C4-2B (cell line): ENCODE measurements around the gene ZNF407.
"Not testable (repeated sequence)": the region's sequence is repeated elsewhere in the genome, so short reads cannot be mapped to it uniquely, and the experiment has no call there.

Experiments used
- H3K27ac ChIP-seq: fragments of 450-650 bp; 2 replicates; pipeline ENCODE4 v1.5.1; 2017
- ZFX ChIP-seq: fragments of 450-650 bp; IDR thresholded peaks from 2 replicates; pipeline ENCODE4 v1.6.1; 2017
- TF ChIP-seq, protein P1 (sequence below): fragments of 450-650 bp; conservative IDR thresholded peaks from 2 replicates; pipeline ENCODE4 v1.5.1; 2017; ENCODE audit warnings: mild to moderate bottlenecking

ZNF407 gene

DNA sequence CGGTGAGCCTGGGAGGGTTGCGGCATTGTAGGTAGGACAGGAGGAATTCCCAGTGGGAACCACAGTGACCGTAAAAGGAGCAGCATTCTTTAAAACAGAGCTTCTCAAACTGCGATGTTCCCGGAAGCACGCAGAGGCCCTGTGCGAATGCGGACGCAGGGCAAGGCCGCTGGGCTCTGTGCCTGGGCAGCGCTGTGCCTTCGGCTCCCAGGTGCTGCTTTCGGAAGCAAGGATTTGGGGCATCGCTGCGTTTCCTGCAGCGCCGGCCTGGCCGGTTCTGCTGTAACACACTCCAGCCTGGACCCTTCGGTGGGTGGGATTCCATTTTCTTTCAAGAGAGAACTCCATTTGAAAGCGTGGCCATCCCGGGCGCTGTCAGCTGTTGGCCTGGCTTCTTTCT is 492.7 kb downstream of the ZNF407 start:
- no peak overlapping the region for H3K27ac ChIP-seq
- TF ChIP-seq, protein P1, sequence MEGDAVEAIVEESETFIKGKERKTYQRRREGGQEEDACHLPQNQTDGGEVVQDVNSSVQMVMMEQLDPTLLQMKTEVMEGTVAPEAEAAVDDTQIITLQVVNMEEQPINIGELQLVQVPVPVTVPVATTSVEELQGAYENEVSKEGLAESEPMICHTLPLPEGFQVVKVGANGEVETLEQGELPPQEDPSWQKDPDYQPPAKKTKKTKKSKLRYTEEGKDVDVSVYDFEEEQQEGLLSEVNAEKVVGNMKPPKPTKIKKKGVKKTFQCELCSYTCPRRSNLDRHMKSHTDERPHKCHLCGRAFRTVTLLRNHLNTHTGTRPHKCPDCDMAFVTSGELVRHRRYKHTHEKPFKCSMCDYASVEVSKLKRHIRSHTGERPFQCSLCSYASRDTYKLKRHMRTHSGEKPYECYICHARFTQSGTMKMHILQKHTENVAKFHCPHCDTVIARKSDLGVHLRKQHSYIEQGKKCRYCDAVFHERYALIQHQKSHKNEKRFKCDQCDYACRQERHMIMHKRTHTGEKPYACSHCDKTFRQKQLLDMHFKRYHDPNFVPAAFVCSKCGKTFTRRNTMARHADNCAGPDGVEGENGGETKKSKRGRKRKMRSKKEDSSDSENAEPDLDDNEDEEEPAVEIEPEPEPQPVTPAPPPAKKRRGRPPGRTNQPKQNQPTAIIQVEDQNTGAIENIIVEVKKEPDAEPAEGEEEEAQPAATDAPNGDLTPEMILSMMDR, result no peak
- TF ChIP-seq ZFX, result no peak

DNA sequence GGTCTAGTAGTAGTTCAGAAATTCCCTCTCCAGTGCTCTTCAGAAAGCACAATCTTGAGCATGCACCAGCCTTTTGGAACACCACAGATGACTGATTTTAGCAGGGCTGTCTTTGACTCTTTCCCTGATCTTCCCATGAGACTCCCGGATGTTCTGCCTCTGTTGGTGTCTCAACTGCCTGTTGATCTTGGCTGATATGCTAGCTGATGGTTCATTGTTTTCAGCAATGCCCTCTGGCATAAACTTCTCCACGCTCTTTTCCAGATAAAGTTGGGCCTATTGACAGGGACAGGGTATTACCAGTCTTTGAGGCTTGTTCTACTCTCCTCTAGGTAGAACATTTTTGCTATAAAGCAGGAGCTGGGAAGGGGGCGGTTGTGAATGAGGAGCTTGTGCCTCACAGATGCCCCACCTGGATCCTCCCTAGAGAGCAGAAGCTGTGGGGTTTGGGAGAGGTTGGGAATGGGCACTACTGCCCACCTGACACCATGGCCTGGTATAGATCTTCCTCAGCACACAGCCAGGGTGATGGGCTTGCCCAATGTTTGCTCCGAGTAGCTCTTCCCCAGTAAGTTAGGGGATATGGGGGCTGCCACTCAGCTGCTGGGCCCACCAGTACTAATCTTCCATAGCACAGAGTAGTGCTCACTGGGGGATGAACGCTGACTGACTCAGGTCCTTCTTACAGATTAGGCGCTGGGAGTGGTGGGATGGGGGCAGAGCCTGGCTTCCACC is 500.0 kb downstream of the ZNF407 start:
- no peak overlapping the region for H3K27ac ChIP-seq
- TF ChIP-seq ZFX, result no peak
- TF ChIP-seq, protein P1, result no peak

DNA sequence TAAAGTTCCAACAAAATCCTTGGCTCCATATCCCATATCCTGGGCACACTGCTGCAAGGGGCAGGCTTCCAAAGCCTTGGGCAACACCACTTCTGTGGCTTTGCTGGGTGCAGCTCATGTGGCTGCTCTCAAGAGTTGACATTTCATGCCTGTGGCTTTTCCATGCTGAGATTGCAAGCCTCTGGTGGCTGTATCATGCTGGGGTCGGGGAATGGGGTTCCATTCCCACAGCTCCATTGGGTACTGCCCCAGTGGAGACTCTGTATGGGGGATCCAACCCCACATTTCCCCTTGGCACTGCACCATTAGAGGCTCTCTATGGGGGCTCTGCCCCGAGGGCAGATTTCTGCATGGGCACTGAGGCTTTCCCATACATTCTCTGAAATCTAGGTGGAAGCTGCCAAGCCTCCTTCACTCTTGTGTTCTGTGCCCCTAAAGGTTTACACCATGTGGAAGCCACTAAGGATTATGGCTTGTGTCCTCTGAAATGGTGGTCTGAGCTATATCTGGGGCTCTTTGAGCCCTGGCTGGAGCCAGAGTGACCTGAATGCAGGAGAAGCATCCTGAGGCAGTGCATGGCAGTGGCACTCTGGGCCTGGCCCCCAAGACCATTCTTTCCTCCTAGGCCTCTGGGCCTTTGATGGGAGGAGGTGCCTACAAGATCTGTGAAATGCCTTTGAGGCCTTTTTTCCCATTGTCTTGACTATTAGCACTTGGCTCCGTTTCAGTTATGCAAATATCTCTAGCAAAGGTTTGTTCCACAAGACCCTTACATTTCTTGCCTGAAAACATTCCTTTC is 503.4 kb downstream of the ZNF407 start:
- no peak overlapping the region for H3K27ac ChIP-seq
- TF ChIP-seq, protein P1, result no peak
- no peak for TF ChIP-seq ZFX

DNA sequence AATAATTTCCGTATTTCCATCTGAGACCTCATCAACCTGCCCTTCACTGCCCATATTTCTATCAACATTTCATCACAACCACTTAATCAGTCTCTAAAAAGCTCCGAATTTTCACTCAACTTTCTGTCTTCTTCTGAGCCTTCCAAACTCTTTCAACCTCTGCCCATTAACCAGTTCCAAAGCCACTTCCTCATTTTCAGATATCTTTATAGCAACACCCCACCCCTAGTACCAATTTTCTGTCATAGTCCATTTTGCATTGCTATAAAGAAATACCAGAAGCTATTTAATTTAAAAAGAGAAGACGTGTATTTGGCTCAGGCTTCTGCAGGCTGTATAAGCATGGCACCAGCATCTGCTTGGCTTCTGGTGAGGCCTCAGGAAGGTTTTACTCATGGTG is 504.2 kb downstream of the ZNF407 start:
- TF ChIP-seq, protein P1, result no peak
- H3K27ac ChIP-seq, result no peak overlapping the region

DNA sequence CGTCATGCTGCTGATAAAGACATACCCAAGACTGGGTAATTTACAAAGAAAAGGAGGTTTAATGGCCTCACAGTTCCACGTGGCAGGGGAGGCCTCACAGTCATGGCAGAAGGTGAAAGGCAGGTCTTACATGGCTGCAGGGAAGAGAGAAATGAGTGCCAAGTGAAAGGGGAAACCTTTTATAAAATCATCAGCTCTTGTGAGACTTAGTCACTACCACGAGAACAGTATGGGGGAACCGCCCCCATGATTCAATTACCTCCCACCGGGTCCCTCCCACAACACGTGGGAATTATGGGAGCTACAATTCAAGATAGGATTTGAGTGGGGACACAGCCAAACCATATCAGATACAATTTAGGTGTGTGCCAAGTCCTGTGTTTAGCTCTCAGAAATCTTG is 506.4 kb downstream of the ZNF407 start:
- H3K27ac ChIP-seq, result not testable (repeated sequence)

DNA sequence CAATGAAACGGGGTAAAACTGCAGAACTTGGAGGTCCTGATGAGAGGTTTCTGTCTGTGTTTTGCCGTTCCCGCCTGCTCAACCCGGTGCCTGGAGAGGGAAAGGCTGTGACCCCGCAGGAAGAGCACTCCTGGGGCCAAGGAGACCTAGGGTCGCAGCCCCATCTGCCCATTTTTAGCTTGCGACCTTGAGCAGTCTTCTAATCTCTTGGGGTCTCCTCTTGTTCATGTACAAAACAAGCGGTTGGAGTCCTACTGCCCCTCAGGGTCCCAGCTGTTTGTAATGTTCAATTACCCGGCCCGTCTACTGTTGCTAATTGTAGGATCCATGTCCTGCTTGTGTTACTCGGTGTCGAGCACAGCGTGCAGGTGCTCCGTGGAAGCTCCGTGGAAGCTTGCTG is 506.8 kb downstream of the ZNF407 start:
- TF ChIP-seq, protein P1, result no peak
- TF ChIP-seq ZFX, result no peak
- no peak overlapping the region for H3K27ac ChIP-seq

DNA sequence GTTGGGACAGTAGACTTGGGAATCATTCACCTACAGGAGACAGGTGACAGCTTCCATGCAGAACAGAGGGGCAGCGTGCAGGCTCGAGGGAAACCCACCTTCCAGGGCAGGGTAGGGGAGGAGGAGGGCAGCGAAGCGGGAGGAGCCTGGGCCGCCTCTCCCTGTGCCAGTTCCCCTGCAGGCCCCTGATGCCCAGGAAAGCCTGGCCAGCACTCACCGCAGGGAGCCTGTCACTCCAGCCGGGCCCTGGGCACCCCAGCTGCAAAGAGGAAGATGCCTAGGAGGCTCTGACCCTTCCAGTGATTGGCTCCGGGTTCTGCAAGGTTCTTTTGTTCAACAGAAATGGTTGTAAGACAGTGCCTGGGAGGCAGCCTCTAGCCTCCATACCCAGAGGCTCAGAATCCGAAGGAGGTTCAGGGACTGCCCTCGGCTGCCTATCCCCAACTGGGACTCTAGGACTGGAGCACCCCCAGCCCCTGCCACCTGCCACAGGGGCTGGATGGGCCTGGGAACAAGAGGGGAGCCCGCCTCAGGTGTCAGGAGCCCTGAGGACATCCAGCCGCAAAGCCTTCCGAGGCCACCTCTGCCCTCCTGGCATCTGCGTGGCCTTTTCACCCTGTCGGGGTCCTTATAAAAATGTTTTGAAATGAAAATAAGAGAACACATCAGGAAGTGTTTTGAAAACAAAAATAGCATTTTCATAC is 508.0 kb downstream of the ZNF407 start:
- TF ChIP-seq, protein P1, result no peak
- TF ChIP-seq ZFX, result no peak

More for the DNA sequence above, 508.0 kb downstream of the ZNF407 start:
- H3K27ac ChIP-seq, result no peak overlapping the region
